Hematopoietic multipotent progenitor cell (in vitro differentiated cells): ENCODE measurements around the gene KDR. TPM values are rescaled to one million over a fixed set of nuclear protein-coding genes. Genes with fewer than 3 reads are reported as not detected.

Experiments used
- DNase-seq, 3 donors: peaks; one replicate each; pipeline ENCODE4 v3.0.0-alpha.2; 2011 to 2015; ENCODE audit warnings: low read depth in 2 of 3, low spot score in 2 of 3
- total RNA-seq: library from RNA; depleted of rRNA; stranded (reverse); fragments of >200 nt; gene quantifications from one replicate; pipeline ENCODE4 v1.2.3, GENCODE V29; 2012

KDR gene
- total RNA-seq, 1 donor: not detected

GRCh38 chr4:55082756-55083155 is 42.6 kb downstream of the KDR start:
- no peak for DNase-seq

DNA sequence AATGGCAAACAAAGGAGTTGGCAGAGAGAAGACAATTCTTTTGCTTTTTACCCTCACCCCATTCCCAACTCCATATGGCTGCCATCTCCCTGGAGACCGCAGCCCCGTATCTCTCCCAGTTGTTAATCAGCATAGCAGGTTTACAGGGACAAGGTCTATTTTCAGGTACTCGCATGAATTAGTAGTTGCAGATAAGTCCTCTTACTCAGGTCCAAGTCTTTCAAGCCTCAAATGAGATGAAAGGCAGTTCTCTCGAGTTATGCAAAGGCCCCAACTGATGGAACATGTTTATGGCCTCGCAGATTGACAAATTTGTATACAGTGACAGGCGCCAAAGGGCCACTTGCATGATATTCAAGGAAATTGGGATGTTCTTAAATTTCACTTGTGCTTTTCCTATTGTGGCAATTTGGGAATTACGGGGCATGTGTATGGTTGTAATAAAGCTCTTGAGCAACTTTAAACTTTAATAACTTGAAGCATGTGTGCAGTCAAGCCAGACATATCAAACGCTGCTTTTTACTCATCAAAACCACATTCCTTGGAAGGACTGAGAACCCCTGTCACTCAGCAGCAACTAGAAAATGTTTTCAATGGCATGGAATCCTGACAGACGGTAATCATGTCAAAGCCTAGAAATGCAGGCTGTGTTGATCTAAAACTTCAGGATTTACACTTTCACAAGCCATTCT is 45.1 kb downstream of the KDR start:
- DNase-seq: no peak

- DNase-seq: no peak
Measured at GRCh38 chr4:55079451-55080173, 45.8 kb downstream of the KDR start.

- DNase-seq: no peak
Measured at GRCh38 chr4:55078987-55079386, 46.4 kb downstream of the KDR start.

- no peak for DNase-seq
Measured at GRCh38 chr4:55077577-55077976, 47.8 kb downstream of the KDR start.

DNA sequence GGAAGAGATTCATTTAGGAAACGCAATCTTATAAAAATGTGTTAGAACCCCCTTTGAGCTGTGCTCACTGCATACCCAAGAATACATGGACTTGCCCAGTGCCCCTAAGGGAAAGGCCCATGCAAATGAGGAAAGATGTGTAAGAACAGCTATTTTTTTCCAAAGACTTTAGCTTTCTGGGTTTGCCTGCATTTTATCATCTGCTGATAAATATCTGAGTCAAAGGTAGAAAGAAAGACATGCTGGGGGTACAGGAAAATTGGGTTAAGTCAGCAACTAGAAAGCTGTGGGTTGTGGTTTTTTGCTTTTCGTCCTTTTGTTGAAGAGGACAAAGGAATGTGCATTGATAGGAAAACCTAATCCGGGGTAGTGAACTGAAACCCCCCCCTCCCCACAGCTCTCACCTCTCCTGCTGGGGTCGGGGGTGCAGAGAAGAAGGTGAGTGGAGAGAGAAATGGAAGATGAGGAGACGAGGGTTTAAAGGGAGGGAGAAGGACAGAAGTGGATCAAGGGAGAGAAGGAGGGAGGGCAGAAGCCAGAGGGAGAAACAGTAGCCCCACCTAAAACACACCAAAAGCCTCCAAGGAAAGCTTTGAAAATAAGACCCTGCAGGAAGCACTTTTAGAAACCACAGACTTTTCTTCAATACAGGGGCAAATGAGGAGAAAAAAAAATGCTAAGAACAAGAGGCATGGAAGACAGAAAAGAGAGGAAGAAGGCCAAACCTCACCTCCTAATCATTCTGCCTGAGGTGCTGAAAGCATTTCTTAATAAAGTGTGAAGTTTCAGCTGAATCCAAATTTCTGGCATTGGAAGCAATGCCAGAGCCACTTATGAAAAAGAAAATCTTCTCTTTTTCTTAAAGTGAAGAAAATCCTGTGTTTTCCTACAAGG is 49.3 kb downstream of the KDR start:
- DNase-seq: no peak

DNA sequence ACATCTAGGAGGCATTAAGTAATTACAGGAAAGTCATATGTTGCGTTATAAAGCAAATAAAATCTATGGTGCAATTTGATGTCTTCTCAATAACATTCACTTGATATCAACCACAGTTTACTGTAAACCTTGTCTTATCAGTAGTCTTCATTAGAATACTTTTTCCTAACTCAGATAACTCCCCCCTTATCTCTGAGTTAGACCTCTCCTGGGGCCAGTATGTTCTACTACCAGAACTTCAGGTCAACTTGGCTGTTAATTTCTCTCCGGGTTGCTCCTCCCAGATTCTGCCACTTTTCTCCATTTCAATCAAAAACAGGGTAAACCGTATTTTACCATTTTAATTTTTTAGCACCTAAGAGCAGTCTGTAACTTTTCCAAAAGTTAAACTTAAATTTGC is 50.0 kb downstream of the KDR start:
- no peak for DNase-seq

DNA sequence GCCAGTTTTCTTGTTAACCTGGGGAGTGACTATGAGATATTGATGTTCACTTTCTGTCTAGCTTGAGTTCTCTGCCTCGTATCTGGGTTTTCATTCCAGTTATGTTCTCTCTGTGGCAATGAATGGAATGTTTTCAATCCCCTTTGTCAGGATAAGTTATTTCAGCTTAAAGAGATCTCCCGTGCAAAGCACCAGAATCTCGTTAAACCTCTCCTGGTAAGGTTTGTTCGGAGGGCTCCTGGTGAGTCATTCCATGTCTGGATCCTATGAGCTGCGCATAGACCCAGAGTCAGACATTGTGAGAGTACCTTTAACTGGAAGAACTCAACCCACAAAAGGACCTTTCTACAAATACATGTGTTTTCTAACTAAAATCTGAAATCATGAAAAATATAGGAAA is 51.0 kb downstream of the KDR start:
- DNase-seq: no peak

- no peak for DNase-seq
Measured at GRCh38 chr4:55071951-55072350, 53.4 kb downstream of the KDR start.

GRCh38 chr4:55069248-55069647 is 56.1 kb downstream of the KDR start:
- no peak for DNase-seq

- no peak for DNase-seq
Measured at GRCh38 chr4:55068522-55068921, 56.9 kb downstream of the KDR start.

- DNase-seq: no peak
Measured at GRCh38 chr4:55066018-55066417, 59.4 kb downstream of the KDR start.

GRCh38 chr4:55055529-55055928 is 69.9 kb downstream of the KDR start:
- DNase-seq: no peak

DNA sequence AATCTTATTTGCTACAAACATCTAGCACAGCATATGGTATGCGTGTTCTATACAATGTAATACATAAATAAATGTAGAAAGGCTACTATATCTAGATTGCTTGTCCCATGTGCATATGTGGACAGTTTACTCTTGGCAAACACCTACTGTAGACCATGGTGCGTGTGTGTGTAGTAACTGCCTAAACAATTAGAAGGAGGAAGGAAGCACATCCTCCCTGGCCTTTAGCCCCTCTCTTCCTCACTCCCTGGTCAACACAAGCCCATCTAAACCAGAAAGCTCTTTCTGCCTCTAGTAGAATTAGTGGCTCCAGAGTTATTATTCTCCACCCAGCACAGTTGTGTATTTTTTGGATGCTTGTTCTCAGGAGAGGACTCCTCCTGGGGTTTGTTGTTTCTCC is 73.9 kb downstream of the KDR start:
- DNase-seq: no peak

DNA sequence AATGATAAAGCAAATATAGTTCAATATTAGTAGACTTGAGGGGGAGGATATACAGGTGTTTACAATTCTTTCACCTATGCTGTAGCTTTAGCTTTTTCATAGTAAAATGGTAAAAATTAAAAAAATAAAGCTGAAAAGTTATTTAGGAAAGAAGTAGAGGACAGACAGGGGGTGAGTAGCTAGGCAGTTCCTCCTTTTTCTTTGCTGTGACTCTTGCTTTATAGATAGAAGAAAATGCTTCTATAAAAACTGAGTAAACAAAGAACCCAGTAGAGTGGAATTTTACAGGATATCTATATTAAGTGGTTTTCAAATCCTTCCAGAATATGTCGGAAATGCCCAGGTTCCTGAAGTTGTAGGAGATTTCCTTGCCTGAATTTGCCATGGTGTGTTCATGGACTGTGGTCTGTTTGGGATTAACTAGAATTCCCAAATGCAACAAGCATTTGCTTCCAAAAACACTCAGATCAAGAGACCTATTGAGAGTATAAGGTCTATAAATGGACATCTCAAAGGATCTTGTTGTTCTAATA is 74.9 kb downstream of the KDR start:
- DNase-seq: no peak

DNA sequence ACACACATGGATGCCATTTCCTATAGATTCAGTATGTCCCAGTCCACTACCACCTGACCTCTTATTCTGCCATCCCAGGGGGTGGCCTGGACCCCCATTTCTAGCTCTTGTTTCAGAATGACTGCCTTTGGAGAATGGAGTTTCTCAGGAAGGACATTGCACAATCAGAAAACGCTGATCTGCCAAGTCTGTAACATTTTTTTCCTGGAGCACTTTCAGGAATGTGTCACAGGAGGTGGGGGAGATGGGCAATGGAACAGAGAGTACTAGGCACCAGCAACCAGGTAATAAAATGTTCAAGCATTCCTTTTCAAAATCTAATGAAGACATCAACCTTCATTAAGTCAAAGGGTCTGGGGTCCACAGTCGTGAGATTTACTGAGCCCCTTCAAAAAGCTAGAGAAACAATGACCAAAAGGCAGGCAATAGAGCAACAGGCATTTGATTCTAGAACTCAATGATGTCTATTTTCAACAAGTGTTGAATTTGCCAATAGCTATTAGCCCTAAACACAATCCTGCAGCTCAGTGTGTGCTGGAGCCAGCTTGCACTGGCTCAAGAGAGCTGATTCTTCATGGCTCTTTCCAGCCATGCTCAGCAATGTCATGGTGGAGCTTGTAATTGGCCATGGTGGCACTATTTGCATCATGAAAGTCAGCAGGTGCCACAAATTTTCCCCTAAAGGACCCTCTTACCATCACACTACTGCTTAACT is 87.1 kb downstream of the KDR start:
- no peak for DNase-seq

- DNase-seq: no peak
Measured at GRCh38 chr4:55037728-55038127, 87.7 kb downstream of the KDR start.

DNA sequence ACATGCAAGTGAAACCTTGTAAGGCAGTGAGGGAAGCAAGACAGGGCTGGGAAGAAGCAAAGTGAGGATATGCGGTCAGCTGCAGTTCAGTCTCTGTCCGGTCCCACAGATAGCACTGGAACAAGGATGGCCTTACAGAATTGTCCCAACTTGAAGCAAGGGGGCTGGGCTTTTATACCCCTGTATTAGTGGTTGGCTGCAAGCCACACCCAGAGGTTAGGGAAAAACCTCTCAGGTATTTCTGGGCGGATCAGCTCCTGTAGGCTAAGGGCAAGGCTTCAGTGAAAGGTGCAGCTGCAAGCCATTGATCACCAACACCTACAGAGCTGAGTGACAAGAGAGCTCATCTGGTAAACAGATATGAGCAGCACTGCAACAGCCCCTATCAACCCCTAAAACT is 89.0 kb downstream of the KDR start:
- no peak for DNase-seq

DNA sequence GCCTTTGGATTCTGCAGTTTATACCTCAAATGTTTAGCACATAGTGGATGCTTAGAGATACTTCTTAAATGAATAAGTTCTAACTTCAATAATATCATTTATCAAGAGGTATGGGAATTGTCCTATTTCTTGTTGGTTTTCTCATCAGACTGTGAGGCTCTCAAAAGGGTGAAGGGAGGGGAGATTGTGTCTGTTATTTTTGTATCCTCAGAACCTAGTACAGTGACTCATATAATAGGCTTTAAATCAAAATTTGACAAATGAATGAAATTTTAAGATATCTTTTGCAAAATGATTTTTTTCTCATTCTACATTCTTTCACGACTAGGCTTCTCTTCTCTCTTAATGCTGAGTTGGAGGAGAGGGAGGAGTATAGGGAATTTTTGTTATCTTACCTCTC is 89.5 kb downstream of the KDR start:
- DNase-seq: no peak

- DNase-seq: no peak
Measured at GRCh38 chr4:55033296-55033695, 92.1 kb downstream of the KDR start.

- DNase-seq: no peak
Measured at GRCh38 chr4:55032788-55033187, 92.6 kb downstream of the KDR start.
